Suprapubic skin (tissue), 3 donors: Measurements from ENCODE around the gene MPHOSPH6.
"Not testable (repeated sequence)": the region's sequence is repeated elsewhere in the genome, so short reads cannot be mapped to it uniquely, and the experiment has no call there.

ENCODE experiments used
- EP300 ChIP-seq: sonication (generic); formaldehyde crosslinking; IDR thresholded peaks from one replicate; pipeline ENCODE4 v1.6.1; 2017; ENCODE audit warnings: antibody characterized with exemption
- POLR2A ChIP-seq, 2 donors: fragments of 450-650 bp; IDR thresholded peaks; one replicate each; pipeline ENCODE4 v1.6.1; 2017; ENCODE audit warnings: antibody characterized with exemption in 2 of 2, mild to moderate bottlenecking in 2 of 2, moderate library complexity in 2 of 2
- TF ChIP-seq, protein P1 (sequence below), 2 donors: fragments of 200-600 bp in 1 of 2; fragments of 450-650 bp in 1 of 2; sonication (generic) in 1 of 2; IDR thresholded peaks; one replicate each; pipeline ENCODE4 v1.5.1; 2016 to 2019; ENCODE audit warnings: antibody characterized with exemption in 2 of 2, mild to moderate bottlenecking in 1 of 2, moderate library complexity in 1 of 2

DNA sequence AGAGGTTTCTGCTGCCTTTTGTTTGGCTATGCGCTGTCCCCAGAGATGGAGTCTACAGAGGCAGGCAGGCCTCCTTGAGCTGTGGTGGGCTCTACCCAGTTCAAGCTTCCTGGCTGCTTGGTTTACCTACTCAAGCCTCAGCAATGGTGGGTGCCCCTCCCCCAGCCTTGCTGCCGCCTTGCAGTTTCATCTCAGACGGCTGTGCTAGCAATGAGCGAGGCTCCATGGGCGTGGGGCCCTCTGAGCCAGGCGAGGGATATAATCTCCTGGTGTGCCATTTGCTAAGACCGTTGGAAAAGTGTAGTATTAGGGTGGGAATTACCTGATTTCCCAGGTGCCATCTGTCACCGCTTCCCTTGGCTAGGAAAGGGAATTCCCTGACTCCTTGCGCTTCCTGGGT lies 39.3 kb upstream of the MPHOSPH6 start:
- TF ChIP-seq, protein P1, sequence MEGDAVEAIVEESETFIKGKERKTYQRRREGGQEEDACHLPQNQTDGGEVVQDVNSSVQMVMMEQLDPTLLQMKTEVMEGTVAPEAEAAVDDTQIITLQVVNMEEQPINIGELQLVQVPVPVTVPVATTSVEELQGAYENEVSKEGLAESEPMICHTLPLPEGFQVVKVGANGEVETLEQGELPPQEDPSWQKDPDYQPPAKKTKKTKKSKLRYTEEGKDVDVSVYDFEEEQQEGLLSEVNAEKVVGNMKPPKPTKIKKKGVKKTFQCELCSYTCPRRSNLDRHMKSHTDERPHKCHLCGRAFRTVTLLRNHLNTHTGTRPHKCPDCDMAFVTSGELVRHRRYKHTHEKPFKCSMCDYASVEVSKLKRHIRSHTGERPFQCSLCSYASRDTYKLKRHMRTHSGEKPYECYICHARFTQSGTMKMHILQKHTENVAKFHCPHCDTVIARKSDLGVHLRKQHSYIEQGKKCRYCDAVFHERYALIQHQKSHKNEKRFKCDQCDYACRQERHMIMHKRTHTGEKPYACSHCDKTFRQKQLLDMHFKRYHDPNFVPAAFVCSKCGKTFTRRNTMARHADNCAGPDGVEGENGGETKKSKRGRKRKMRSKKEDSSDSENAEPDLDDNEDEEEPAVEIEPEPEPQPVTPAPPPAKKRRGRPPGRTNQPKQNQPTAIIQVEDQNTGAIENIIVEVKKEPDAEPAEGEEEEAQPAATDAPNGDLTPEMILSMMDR (IDR thresholded peaks at IDR 0.05), result not testable (repeated sequence)
- not testable (repeated sequence) for TF ChIP-seq POLR2A (IDR thresholded peaks at IDR 0.05); EP300
